ENCODE measurements around the gene TDRD9.
A peak's percentile ranks its signal among the peaks of the same experiment; 100 is the strongest.

Gene TDRD9

GRCh38 chr14:104037074-104037473 lies 108.8 kb downstream of the TDRD9 start:
- no peak for DNase-seq

GRCh38 chr14:104037903-104038302 lies 109.6 kb downstream of the TDRD9 start:
- no peak for DNase-seq

DNA sequence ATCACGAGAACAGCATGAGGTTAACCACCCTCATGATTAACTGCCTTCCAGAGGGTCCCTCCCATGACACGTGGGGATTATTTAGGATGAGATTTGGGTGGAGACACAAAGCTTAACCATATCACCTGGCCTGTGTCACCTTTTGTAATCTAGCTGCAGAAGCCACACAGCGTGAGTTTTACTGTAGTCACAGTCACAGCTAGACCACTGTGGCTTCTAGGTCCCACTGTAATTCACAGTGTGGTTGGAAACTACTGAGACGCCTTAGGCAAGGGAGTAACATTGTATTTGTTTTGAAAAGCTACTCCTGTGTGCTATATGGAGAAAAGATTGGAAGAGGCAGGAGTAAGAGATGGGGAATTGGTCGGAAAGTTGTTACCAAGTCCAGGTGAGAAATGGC lies 111.0 kb downstream of the TDRD9 start:
- no peak for DNase-seq

DNA sequence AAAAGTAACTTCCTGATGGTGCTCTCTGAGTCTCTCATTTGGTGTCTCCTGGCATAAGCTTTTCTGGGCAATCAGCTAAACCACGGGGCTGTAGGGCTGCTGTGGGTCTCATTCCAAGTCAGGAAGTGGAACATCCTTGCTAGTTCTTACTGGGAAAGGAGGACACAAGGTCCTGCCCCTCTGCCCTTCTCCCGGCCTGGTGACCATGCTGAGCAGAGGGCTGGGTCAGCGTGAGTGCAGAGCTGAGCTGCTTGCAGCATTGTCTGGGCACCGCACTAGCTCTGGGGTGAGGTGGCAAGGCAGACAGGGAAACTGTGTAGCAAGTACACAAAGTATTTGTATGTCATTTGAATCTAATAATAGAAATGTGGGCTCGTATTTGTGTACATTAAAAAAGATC lies 112.3 kb downstream of the TDRD9 start:
- no peak for DNase-seq

GRCh38 chr14:104041430-104042104 lies 113.3 kb downstream of the TDRD9 start:
- no peak for DNase-seq

GRCh38 chr14:104044016-104044415 lies 115.8 kb downstream of the TDRD9 start:
- no peak for DNase-seq

DNA sequence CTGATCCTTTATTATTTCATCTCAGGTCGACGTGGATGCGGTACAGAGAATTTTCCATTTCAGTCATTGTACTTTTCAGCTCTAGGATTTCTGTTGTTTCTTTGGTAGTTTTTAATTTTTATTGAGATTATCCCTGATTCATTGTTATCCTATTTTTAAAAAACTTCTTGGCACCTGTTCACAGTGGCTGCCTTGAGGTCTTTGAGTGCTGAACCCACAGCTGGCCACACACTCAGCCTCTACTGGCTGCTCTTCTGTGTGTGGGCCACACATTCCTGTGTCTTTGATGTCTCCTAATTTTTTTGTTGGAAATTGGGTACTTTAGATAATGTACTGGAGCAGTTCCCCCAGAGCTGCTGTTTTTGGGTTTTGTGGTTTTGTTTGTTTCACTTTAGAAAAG lies 119.5 kb downstream of the TDRD9 start:
- no peak for DNase-seq

DNA sequence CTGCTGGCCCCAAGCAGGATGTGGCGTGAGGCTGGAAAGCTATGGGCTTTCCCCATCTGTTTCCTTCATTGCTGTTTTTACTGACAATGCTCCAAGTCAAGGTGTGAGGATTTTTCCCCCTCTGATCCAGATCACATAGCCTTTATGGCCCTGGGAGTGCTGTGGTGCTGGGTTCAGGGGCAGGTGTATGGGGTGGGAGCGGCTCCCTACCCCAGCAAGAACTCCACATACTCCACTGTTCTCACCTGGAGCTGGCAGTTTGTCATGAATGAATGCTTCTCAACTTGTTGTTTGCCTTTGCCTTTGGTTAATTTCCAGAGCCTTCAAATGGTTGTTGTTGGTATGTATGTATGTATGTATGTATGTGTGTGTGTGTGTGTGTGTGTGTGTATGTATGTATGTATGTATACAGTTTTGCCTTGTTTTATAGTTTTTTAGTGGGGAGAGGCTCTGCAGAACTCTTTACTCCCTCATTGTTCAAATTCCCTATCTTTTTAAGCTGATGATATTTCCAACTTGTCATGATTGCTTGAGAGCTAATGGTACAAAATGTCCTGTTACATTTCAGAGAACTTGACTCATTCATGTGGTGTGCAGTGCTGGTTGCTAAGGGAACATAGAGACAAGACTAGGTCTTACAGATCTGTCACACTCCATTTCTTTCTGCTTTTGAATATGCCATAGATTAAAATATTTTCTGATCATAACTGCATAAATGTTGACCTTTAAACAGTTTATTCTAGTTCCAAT lies 120.7 kb downstream of the TDRD9 start:
- peak; percentile 3 for DNase-seq

GRCh38 chr14:104049576-104050240 lies 121.5 kb downstream of the TDRD9 start:
- DNase-seq, result no peak

DNA sequence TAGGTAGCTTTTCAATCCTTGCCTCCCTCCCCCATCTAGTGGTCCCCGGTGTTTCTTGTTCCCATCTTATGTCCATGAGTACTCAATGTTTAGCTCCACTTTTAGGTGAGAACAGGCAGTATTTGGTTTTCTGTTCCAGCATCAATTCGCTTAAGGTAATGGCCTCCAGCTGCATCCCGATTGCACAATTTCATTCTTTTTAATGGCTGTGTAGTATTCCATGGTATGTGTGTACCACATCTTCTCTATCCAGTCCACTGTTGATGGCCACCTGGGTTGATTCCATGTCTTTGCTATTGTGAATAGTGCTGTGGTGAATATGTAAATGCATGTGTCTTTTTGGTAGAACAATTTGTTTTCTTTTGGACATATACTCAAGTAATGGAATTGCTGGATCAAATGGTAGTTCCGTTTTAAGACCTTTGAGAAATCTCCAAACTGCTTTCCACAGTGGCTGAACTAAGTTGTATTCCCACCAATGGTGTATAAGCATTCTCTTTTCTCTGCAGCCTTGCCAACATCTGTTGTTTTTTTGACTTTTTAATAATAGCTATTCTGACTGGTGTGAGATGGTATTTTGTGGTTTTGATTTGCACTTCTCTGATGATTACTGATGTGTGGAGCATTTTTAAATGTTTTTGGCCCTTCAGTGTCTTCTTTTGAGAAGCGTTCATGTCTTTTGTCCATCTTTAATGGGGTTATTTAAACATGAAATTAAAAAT lies 123.0 kb downstream of the TDRD9 start:
- DNase-seq, result no peak

DNA sequence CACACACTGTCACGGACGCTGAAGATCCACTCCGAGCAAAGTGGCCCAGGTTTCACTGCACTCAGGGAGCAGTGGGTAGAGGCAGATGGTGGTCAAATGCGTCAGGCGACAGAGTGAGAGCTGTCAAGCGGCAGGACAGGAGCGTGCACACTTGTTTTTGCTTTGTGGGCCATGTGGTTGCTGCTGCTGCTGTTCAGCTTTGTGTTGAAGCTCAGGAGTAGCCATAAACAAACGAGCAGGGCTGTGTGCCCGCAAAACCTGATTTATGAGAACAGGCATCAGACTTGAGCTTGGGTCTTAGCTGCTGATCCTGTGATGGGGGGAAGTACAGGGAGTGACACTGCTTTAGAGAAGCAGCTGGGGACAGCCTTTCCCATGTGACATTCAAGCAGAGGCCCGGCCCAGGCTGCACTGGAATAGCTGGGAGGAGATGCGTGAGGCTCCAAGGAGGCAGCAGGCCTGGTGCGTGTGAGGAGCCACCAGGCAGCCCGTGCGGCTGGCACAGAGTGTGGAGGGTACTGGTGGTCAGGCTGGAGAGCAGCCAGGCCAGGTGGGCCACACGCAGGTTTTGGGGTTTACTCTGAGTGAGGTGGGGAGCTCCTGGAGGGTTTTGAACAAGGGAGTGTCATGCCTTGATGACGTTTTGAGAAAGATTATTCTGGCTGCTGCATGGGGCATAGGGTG lies 126.1 kb downstream of the TDRD9 start:
- no peak for DNase-seq

DNA sequence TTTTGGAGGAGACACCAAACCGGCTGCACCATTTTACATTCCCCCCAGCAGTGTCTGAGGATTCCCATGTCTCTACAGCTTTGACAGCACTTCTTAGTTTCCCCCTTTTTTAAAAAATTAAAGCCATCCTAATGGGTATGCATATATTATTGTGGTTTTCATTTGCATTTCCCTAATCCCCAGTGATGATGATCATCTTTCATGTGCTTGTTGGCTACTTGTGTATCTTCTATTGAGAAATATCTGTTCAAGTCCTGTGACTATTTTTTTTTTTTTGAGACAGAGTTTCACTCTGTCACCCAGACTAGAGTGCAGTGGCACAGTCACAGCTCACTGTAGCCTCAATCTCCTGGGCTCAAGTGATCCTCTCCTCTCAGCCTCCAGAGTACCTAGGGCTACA lies 134.0 kb downstream of the TDRD9 start:
- no peak for DNase-seq

DNA sequence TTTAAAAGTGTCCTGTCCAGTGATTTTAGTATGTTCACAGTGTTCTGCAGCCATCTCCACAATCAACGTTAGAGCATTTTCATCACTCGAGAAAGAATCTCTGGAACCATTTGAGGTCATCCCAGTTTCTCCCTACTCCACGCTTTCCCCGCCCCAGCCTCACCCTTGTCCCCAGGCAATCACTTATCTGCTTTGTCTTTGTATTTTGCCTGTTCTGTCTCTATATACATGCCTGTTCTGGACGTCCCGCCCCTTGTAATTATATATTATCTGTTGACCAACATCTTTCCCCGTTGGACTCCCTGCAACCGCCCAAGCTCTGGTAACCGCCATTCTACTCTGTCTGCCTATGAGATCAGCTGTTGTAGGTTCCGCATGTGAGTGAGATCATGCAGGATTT lies 135.7 kb downstream of the TDRD9 start:
- DNase-seq, result no peak

GRCh38 chr14:104066279-104066678 lies 138.0 kb downstream of the TDRD9 start:
- no peak for DNase-seq

- DNase-seq, result no peak
Observed at GRCh38 chr14:104066719-104067295, 138.6 kb downstream of the TDRD9 start.

DNA sequence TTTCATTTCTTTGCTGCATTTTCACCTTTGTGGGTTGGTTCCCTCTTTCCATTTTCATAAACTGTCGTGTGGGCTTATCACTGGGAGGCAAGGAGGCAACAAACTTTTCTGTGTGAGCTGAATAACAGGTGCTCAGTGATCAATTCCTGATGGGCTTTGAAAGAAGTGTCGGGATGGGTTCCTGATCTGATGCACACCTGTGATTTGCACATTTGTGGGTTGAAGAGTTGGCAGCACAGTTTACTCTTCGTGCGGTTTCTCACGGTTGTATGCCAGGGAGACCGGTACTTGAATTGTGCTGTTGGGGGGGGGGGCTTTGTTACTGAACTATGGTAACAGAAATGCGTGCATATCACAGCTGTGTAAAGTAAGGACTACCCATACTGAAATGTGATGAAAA lies 141.3 kb downstream of the TDRD9 start:
- no peak for DNase-seq

DNA sequence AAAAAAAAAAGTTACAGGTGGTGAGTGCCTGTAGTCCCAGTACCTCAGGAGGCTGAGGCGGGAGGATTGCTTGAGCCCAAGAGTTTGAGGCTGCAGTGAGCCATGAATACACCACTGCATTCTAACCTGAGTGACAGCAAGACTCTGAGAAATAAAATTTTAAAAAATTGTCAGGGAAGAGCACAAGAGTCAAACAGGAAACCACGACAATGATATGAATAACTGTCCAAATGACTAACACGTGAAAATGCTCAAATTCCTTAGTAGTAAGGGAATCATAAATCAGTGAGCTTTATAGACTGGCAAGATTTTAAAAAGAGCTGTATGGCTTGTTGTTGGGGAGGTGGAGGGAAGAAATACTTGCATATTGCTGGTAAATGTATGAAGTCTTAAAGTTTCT lies 144.3 kb downstream of the TDRD9 start:
- DNase-seq, result no peak

GRCh38 chr14:104073764-104074163 lies 145.5 kb downstream of the TDRD9 start:
- DNase-seq, result no peak

GRCh38 chr14:104075530-104076151 lies 147.4 kb downstream of the TDRD9 start:
- DNase-seq, result peak; percentile 14

DNA sequence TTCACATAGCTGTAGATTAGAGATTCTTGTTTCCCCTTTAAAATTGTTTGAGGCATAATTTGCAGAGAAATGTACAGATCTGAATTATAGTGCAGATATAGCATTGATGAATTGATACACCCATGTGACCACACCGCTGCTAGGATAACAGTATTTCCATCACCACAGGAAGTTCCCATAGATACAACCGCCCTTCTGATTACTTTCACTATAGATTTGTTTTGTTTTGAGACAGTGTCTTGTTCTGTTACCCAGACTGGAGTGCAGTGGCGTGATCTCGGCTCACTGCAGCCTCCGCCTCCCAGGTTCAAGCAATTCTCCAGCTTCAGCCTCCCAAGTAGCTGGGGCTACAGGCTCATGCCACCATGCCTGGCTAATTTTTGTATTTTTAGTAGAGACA lies 148.5 kb downstream of the TDRD9 start:
- DNase-seq, result no peak

- DNase-seq, result peak; percentile 80
Observed at GRCh38 chr14:104078031-104078455, 149.8 kb downstream of the TDRD9 start.
